Ovary (tissue), 9 donors: Measurements from ENCODE around the gene MDFIC2. TPM values are rescaled to one million over a fixed set of nuclear protein-coding genes. Genes with fewer than 3 reads are reported as not detected.

Experiments used
- DNase-seq, 5 donors: peaks; one replicate each; pipeline ENCODE4 v3.0.0-alpha.2; 2019 to 2020
- H3K27ac ChIP-seq, 2 donors: fragments of 200-600 bp; one replicate each; pipeline versions ENCODE4 v1.5.1 to v1.8.0; 2019 to 2022
- H3K27me3 ChIP-seq: fragments of 200-600 bp; one replicate; pipeline ENCODE4 v1.8.0; 2022
- H3K36me3 ChIP-seq: fragments of 200-600 bp; sonication (generic); one replicate; pipeline ENCODE4 v1.5.1; 2019
- H3K4me1 ChIP-seq: one replicate; pipeline ENCODE4 v1.8.1; 2013; ENCODE audit warnings: mild to moderate bottlenecking, moderate library complexity; ENCODE audit not compliant: insufficient read depth
- H3K4me3 ChIP-seq: fragments of 200-600 bp; sonication (generic); one replicate; pipeline ENCODE4 v1.5.1; 2017
- H3K9me3 ChIP-seq, 2 donors: fragments of 200-600 bp in 1 of 2; sonication (generic) in 1 of 2; one replicate each; pipeline versions ENCODE4 v1.5.1 to v1.8.1; 2013 to 2019; ENCODE audit warnings: mild to moderate bottlenecking in 1 of 2, moderate library complexity in 1 of 2
- EP300 ChIP-seq: sonication (generic); formaldehyde crosslinking; IDR thresholded peaks from one replicate; pipeline ENCODE4 v1.6.1; 2017; ENCODE audit warnings: antibody characterized with exemption
- POLR2A ChIP-seq: fragments of 450-650 bp; IDR thresholded peaks from one replicate; pipeline ENCODE4 v1.6.1; 2017; ENCODE audit warnings: antibody characterized with exemption, mild to moderate bottlenecking, moderate library complexity
- WGBS, 3 donors: extraction: QIAGEN DNeasy Blood & Tissue Kit in 1 of 3; methylation state at CpG; one replicate each; pipeline versions ENCODE4 v1.1.5 to v1.1.7; 2013 to 2017; 5-methylcytosine and 5-hydroxymethylcytosine counted together
- intact Hi-C, 4 donors: fragments of 100-400 bp; cut with DNase I; formaldehyde crosslinking; loops; one replicate each; pipeline versions ENCODE4 v1.11.0 to v1.15.1; 2022 to 2023
- polyA plus RNA-seq, 2 donors: library from polyadenylated mRNA; stranded (reverse); fragments of 200-250 nt in 1 of 2; fragments of 350-450 nt in 1 of 2; fragmentation: Illumina TruSeq in 1 of 2; extraction: RNeasy Lipid Tissue Mini Kit (QIAGEN cat#74804) in 1 of 2; gene quantifications; one replicate each; pipeline ENCODE4 v1.2.3, GENCODE V29; 2013 to 2014
- total RNA-seq, 7 donors: library from RNA; depleted of rRNA in 2 of 7; stranded (reverse); fragments of >200 nt in 2 of 7; fragmentation: NEBNext Ultra II Directional in 3 of 7; extraction: Animal tissue kit (Norgen Biotek cat#: 25700) in 3 of 7; gene quantifications; one replicate each; pipeline versions ENCODE4 v1.1.0 to v1.2.4, GENCODE V29; 2016 to 2023
- TF ChIP-seq, protein P1 (sequence below), 3 donors: fragments of 450-650 bp in 2 of 3; fragments of 200-600 bp in 1 of 3; IDR thresholded peaks; one replicate each; pipeline versions ENCODE4 v1.5.1 to v1.8.0; 2016 to 2022; ENCODE audit warnings: antibody characterized with exemption in 3 of 3, mild to moderate bottlenecking in 1 of 3
- donor health status: DM: no; HTN: no; CAD: no; lungs with moderate emphysema.
- donor health status: DM: no; HTN: no; CAD: no.
- donor health status: Bipolar disorder and iron deficiency.
- donor health status: DM: yes; HTN: yes; CAD: no.
- donor health status: DM: no; HTN: no; CAD: no.
- donor health status: DM: yes; HTN: yes; CAD: no.

MDFIC2 gene
- total and polyA plus RNA-seq, 9 donors, result not detected

DNA sequence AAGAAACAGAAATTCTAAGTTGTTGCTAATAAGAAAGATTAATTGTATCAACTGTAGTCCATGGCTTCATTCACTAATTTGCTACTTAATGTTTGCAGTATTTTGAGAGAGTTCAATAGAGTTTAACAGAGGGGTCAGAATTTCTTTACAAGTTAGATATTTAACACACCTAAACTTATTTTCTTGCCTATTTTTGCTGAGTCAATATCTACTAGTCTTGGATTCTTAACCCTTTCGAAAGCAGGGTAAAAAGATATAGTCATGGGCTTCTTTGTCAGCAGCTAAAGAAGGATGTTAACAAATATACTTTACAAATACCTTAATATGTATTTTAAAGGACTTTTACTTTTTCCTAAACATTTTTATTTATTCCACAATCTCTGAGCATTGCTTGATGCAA, 155.6 kb downstream of the MDFIC2 start:
- H3K27me3 ChIP-seq, result no peaks in the 10 kb centered on the region
- TF ChIP-seq, protein P1, sequence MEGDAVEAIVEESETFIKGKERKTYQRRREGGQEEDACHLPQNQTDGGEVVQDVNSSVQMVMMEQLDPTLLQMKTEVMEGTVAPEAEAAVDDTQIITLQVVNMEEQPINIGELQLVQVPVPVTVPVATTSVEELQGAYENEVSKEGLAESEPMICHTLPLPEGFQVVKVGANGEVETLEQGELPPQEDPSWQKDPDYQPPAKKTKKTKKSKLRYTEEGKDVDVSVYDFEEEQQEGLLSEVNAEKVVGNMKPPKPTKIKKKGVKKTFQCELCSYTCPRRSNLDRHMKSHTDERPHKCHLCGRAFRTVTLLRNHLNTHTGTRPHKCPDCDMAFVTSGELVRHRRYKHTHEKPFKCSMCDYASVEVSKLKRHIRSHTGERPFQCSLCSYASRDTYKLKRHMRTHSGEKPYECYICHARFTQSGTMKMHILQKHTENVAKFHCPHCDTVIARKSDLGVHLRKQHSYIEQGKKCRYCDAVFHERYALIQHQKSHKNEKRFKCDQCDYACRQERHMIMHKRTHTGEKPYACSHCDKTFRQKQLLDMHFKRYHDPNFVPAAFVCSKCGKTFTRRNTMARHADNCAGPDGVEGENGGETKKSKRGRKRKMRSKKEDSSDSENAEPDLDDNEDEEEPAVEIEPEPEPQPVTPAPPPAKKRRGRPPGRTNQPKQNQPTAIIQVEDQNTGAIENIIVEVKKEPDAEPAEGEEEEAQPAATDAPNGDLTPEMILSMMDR (IDR thresholded peaks at IDR 0.05), result no peak
- TF ChIP-seq EP300, result no peak
- no peak for TF ChIP-seq POLR2A
- no peaks in the 10 kb centered on the region for H3K36me3 ChIP-seq
- no peaks in the 10 kb centered on the region for H3K9me3 ChIP-seq
- no peak for DNase-seq
- H3K4me3 ChIP-seq, result no peak overlapping the region
- 88 to 94% (median 89%) methylated on average over 1 of the region's 1 CpG for WGBS, 3 donors
- intact Hi-C loops, result no loop called here
- H3K4me1 ChIP-seq, result no peaks in the 10 kb centered on the region
- H3K27ac ChIP-seq, result no peak overlapping the region

DNA sequence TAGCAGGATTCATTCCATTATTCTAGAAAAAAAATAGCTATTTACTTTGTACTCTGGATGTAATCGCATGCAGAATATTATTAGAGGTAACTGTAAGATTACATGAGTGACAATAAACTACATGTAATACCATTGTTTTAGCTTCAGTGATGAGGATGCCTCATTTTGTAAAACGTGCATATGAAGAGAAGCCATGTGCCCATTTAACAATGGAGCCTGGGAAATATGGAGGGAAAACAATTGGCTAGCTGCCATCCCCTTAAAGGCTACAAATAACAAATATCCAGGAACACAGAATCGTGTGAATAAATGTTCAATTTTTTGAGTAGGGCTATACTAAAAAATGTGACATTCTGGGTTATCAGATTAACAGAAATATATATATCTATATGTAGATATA, 161.8 kb downstream of the MDFIC2 start:
- intact Hi-C loops, result no loop called here
- Histone ChIP-seq H3K4me1 (no peaks in the 10 kb centered on the region), H3K9me3 (no peaks in the 10 kb centered on the region), H3K27ac (no peak overlapping the region), H3K4me3 (no peak overlapping the region), H3K36me3 (no peaks in the 10 kb centered on the region), H3K27me3 (no peaks in the 10 kb centered on the region)
- WGBS, 3 donors, result 72 to 76% (median 75%) methylated on average over 3 of the region's 3 CpGs
- DNase-seq, result no peak
- TF ChIP-seq EP300 (no peak), POLR2A (no peak)
- TF ChIP-seq, protein P1 (IDR thresholded peaks at IDR 0.05), result no peak

- no peak for TF ChIP-seq EP300
- no peak for TF ChIP-seq POLR2A
- TF ChIP-seq, protein P1 (IDR thresholded peaks at IDR 0.05), result no peak
- no peaks in the 10 kb centered on the region for H3K27me3 ChIP-seq
- intact Hi-C loops, result no loop called here
- H3K36me3 ChIP-seq, result no peaks in the 10 kb centered on the region
- no peaks in the 10 kb centered on the region for H3K4me1 ChIP-seq
- DNase-seq, result no peak
- no peaks in the 10 kb centered on the region for H3K9me3 ChIP-seq
- no peak overlapping the region for H3K4me3 ChIP-seq
- H3K27ac ChIP-seq, result no peak overlapping the region
- 63 to 70% (median 68%) methylated on average over 4 of the region's 4 CpGs for WGBS, 3 donors
Observed at GRCh38 chr3:70149714-70150400, 162.6 kb downstream of the MDFIC2 start.
